GM18519 (cell line): ENCODE results near the gene RAD51B.

Experiments
- ATAC-seq: cut with Tn5 transposase; IDR thresholded peaks from one replicate; pipeline ENCODE4 v1.9.1; 2021; ENCODE audit warnings: mild to moderate bottlenecking, moderate library complexity; ENCODE audit not compliant: unreplicated experiment, low FRiP score

RAD51B gene

DNA sequence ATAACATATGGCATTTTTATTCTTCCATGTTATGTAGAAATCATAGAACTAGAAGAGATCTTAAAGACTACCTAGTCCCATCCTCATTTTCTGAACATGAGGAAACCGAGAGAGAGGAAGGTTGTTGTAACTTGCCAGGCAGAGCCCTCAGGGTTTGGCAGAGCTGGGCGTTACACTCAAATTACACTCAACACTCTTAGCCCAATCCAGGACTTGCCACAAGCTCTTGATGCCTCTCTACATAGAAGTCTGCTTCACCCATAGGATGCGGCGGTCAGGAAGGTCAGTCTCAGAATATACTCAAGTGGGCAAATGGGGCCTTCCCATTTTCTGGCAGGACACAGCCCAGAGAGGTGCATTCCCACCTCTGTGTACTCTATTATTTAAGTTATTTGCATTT, 765.2 kb downstream of the RAD51B start:
- ATAC-seq, result no peak

DNA sequence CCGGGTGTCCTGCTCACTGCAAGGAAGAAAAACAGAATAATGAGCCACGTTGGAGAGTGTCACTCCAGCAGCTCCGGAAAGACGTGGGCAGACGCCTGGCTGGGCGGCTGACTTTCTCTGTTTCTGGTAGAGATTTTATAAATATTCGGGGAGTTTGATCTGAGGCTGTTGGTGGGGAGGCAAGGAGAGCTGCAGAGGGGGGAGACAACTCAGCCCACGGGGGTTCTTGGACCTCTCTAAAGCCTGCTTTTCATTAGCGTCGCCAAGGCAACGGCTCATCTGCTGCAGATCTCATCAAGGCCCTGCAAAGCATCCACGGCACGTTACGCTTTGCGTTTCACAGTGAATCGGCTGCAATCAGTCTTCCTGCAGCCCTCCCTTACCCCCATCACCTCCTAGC, 766.1 kb downstream of the RAD51B start:
- no peak for ATAC-seq

DNA sequence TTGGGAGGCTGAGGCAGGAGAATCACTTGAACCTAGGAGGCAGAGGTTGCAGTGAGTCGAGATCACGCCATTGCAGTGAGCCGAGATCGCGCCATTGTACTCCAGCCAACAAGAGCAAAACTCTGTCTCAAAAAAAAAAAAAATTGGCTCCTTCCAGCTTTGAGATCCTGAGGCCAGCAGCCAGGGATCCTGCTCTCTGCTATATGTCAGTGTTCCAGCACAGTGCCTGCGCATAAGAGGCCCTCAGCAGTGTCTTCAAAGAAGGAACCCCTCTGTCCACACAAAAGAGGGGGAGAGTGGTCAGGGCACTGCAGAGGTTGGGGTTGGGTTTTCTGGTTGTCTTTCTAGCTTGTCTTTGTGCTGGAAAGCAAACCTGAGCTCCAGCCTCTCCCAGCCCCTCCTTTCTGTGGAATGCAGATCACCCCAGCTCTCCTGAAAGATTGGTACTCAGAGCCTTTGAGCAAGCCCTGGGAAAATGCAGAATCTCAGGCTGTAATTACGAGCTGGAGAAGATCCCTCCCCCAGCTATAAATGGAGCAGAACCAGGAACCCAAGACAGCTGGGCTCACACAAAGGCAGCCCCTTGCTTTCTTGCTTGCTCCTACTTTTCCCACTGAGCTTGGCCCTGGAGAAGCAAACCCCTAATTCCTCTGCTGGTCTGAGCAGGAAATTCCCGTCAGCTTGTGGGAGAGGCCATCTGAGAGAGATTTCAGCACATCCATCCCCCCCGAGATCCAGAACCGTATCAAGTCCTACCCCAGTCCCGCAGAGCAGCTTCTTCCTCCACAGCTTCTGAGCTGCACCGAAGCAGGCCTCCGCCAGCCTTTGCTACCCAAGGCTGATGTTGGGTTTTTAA, 767.5 kb downstream of the RAD51B start:
- no peak for ATAC-seq

DNA sequence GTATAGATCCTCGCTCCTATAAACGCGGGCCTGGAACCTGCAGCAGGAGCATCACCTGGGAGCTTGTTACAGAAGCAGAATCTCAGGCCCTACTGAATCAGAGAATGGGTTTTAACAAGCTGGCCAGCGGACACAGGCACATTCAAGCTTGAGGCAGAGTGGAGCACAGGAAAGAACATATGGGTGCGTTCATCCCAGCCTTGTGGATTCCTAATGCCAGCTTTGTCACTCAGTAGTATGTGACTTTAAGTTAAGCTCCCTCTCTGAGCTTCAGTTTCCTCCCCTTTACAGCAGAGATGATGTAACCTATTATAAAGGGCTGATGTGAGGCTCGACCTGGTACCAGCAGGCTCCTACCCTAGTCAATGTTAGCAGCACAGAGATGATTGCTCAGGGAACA, 768.4 kb downstream of the RAD51B start:
- no peak for ATAC-seq

DNA sequence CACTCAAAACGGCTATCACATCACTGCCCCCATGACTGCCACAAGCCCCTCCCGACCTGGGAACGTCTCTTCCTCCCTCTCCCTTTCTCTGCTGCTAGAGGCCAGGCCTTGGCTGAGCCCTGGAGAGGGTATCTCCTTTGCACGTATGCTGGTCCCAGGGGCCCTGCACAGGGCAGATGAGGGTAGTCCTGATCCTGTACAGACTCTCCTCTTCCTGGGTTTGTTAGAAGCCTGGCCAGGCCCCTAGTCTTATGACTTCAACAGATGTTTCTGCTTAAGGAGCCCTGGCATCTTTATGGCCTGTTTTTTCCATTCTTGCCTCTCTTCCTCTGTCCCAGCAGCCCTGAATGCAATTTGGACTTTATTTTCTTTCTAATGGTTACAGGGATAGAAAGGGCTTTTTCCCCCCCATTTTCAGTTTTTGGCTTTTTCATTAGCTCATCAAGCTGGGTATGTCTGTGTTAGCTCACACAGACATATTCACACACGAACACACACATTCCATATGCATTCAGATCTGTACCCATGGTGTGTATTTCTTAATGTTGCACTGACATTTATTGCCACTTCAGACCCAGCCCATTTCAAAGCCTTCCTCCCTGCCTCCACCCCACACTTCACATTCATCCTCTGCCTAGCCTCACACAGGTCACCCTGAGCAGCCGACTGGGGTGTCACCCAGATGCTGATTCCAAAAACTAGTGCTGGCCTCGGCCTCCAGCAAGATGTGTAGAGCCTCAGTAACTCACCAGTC, 770.0 kb downstream of the RAD51B start:
- no peak for ATAC-seq

DNA sequence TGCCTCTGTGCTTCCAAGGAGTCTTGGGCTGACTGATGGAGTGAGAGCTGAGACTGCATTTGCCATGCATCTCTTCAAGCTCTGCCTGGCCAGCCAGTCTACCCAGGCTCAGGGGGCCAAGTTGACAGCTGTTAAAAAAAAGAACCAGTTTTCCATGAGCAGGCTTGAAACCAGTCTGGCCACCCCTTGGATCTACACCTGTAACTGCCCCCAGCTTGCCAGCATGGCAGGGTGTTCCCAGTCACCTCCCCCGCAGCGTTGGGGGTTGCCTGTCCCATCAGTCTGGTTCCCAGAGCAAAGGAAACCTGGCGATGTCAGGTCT, 770.6 kb downstream of the RAD51B start:
- ATAC-seq, result no peak

DNA sequence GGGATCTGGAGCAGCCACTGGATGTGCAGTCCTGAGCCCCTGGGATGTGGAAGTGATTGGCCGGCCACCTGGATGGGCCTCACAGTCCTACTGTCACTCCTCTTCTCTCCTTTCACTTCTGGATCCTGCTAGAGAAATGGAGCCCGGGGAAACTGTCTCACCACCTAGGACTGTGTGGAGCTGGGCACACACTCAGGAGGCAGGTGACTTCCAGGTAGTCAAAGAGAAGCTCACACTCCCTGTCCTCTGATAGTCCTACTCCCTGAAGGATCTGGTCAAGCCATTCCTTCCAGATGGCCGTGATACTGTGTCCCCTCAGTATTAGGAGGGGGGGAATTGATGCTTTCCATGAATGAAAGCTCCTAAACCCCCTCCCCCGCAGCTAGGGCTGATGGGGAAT, 772.2 kb downstream of the RAD51B start:
- ATAC-seq, result no peak

DNA sequence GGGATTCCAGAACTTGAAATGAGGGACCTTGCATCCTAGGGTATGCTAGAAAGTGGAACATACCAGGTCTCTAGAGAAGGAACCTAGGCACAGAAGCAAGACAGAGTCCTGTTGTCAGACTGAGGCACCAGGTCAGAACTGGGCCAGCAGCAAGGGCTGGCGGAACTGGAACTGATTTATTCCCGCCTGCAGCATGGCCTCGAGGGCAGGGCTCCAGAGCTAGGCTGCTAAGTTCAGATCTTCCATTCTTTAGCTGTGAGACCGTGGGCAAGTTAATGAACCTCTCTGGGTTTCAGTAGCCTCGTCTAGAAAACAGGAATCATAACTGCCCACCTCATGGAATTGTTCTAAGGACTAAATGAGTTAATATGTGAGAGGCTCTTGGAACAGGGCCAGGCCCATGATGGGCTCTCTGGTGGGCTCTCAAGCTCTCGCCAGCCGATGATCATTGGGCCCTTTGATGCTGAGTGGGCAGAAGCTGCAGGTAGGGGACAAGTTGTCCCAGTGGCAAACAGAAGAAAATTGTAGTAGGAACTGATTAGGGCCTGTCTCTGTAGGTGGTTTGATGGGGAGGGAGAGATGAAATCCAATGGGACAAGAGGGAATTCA, 773.5 kb downstream of the RAD51B start:
- ATAC-seq, result no peak

DNA sequence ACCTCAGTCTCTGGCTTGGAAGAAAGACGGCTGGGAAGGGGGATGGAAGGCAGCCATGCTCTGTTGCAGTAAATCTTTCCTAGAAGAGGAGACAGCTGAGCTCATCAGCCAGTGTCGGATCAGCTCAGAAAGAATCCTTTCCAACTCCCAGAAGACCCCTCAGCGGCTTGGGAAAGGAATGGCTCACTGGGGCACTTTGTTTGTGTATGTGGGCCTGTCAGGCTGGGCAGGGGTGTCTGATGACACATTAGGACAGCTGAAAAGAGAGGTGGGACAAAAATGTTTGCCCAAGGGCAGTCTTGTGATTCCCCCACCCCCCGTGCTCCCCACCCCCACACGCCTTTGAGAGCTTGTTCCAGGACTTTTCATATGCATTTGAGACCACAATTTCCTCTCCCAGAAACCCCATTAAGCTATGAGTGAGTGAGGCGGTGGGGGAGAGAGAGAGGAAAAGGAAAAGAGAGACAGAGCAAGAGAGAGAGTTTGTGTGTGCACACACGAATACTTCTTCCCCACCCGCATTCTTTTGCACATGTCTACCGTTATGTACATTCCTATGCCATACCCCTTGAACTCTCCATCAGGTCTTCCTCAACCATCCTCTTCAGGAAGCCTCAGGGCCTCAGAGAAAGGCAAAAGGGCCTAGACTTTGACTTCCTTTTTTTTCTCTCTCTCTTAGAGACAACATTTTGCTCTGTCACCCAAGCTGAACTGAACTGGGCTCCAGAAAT, 774.4 kb downstream of the RAD51B start:
- ATAC-seq, result no peak

DNA sequence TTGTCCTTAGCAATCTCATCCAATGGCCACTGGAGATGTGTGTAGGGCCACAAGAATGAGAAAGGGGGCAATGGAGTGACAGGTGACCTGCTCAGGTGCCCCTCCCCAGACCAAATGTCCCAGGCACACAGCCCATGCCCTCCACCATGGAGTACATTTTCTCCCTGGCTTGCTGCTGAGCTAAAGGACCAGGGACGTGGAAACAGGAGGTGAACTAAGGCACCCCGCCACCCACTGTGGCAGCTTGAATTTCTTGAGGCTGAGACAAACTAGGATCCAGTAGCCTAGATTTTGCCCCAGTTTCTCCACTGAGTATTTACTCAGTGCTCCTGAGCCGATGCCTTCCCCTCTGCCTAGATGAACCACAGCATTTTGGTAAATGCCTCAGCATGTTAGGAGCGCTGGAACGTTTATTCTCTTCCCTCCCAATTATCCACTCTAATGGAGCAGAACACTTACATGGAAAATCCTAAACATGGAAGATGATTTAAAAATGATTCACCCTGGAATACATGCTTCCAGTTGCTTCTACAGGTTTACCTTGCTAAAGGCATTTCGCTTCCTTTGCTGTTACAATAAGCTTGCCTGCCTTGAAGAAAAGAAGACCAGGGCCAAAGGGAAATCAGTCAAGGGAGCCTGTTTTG, 775.3 kb downstream of the RAD51B start:
- ATAC-seq, result no peak

DNA sequence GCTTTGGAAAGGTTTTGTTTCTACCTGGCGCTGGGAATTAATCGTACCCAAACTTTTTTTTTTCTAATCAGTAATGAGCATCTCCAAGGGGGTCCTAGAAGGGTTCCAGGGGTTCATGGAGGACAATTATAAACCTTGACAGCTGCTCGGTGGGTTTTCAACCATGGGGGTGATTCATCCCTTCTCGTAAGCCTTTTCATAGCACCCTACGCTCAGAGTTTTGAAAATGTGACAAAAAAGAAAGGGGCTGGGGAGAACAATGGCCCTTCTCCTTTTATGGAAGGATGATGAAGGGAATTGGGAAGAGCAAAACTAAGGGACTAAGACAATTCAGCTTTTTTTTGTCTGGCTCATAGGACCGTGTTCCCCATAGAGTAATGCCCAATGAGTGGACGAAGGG, 776.6 kb downstream of the RAD51B start:
- no peak for ATAC-seq

DNA sequence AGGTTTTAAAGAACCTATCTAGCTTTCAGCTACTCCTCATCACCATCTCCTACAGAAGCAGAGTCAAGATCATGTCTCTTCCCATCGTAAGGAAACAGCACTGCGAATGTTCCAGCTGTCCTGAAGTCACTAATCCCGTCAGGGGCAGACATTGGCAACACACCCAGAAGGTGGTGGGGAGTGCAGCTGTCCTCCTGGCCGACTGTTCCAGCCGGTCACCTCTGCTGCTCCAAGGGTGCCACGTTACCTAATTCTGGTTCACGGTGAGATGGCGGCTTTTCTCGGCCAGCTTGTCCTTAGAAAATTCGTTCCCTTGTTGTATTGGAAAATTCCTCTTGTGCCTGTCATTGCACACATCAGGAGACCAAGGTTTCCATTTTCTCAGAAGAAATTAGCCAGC, 777.1 kb downstream of the RAD51B start:
- no peak for ATAC-seq

DNA sequence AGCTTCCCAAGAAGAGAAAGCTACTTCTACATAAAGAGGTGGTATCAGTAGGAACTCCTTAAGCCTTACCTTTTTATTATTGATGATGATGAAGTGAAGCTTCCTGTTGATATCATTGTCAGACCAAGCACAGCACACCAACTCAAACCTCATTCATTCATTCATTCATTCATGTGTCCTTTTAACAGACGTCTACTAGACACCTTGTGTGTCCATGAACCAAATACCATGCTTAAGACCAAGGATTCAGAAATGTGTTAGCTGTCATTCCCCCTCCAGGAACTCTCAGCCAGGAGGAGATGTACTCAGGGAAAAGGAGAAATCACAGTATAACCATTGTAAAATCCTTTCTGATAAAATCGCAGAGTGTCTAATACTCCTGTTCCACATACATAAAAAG, 778.5 kb downstream of the RAD51B start:
- ATAC-seq, result no peak

DNA sequence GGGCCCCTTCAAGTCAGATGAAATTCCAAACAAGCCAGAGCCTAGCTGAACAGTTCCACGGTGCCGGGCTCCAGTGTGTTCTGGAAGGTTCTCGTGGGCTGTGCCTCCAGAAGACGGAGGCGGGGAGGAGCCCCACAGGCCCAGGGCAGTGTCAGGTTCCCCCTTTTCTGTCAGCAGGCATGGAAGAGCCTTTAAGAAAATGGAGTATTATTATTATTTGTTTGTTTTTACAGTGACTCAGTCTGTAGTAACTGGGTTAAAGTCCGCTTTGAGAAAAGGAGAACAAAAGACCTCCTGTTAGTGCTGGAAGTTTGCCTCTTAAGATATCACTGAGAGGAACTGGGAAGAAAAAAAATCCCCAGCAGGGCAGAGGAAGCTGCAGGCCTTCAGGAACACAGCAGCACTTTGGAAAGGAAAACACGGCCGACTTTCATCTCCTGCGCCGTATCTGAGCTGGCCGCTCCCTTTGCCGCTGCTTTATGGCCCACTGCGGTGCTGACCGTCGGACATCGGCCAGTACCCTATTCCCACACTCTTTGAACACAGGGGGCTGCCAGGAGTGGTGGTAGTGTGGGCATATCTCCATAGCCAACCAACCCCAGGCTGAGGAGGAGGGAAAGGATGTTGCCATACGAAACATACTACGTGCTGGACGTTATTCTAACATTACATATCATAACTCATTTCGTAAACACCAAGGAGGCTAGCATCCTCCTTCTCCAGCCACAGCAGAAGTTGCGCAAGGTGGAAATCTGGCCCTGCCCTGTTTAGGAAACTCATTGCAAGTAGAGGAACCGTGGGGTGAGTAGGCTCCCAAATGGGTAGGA, 779.3 kb downstream of the RAD51B start:
- no peak for ATAC-seq

DNA sequence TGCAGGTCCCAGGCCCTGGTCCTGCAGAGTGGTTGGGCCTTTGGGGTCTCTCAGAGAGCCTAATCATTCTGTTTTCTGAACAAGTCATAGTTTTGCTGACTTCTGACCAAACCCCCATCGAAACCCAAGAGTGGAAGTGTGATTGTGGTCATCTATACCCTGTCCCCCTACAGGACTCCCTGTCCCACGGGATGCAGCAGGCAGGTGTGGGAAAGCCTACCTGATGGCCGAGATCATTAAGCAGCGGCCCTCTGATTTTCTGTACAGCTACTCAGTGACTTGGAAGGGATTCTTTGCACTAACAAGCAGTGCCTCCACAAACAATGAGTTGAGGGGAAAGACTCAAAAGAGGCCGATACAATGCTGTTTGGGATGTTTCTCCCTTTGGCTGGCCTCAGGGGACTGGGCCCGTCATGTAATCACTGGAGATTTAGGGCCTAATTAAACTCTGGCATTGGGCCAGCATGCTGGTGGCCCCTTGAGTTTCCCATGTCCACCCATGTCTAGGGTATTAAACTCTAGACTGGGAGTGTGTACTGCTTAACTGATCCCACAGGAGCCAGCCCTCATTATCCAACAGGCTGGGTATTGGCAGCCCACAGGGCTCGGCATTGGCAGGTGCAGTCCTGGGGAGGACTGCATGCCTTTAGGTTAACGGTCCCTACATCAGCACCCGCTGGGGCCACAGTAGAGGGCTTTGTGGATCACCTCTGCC, 780.5 kb downstream of the RAD51B start:
- ATAC-seq, result no peak

DNA sequence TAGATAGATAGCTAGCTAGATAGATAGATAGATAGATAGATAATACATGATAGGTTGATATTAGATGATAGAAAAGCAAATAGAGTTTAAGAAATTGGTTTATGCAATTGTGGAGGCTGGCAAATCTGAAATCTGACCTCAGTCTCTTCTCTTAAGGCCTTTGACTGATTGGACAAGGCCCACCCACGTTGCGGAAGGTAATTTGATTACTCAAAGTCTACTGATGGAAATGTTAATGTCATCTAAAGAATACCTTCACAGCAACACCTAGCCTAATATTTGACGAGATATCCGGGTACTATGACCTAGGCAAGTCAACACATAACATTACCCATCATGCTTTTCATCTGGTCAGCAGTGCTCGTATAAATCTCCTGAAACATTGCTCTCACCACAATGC, 782.9 kb downstream of the RAD51B start:
- ATAC-seq, result no peak

DNA sequence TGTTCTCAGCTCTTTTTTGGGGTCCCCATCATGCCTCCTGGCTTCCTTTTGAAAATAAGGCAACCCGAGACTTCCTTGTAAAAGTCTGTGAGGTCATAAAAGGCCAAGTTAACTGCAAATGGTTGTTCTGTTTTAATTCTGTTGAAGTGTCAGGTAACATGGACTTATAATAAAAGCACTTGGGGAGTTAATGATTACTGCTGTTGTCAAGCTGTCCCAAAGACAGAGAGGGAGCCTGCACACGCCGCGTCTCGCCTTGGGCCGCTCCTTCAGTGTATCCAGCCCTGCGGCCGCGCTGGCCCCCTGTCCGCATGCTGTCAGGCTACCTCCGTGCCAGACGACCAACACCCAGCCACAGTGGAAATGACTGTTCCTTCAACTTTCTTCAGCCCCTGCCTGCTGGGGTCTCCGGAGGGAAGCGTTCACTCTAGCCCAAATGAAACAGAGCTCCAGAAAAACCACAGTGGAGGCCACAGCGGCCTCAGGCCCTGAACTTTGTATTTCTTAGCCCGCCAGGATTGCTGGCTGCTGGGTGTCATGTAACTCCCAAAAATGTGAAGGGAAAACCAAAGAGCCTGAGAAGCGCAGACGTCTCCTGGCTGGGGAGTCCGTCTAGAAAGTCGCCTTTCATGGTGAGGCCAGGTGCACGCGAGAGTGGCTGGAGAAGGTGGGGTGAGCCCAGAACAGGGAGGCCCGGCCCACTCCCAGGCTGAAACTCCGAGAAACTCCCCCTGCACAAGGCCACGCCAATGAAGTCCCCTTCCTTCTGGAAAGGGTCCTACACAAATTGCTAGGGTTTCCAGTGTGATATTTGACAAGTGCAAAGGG, 784.2 kb downstream of the RAD51B start:
- no peak for ATAC-seq

DNA sequence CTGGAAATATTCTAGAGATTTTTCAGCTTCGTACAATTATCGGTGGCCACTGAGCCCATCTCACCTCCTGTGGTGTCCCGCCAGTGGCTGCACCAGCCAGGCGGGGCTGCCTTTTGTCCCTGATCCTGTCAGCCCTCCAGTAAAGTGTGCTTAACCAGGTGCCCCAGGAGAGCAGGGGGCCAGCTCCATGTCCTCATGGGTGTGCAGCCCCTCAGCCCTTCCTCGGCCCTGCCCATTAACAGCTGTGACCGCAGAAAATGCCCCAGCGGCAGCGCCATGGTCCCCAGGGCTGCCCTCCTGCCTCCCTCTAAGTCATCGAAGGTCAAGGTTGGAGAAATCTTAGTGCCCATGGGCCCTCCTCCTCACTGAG, 784.8 kb downstream of the RAD51B start:
- no peak for ATAC-seq
